Measurements from ENCODE around the gene HS2ST1. TPM values are rescaled to one million over a fixed set of nuclear protein-coding genes. Genes with fewer than 3 reads are reported as not detected.
A peak's percentile ranks its signal among the peaks of the same experiment; 100 is the strongest.

The HS2ST1 gene
- total RNA-seq, 1 donor from 2014 or later: 11.8 TPM

DNA sequence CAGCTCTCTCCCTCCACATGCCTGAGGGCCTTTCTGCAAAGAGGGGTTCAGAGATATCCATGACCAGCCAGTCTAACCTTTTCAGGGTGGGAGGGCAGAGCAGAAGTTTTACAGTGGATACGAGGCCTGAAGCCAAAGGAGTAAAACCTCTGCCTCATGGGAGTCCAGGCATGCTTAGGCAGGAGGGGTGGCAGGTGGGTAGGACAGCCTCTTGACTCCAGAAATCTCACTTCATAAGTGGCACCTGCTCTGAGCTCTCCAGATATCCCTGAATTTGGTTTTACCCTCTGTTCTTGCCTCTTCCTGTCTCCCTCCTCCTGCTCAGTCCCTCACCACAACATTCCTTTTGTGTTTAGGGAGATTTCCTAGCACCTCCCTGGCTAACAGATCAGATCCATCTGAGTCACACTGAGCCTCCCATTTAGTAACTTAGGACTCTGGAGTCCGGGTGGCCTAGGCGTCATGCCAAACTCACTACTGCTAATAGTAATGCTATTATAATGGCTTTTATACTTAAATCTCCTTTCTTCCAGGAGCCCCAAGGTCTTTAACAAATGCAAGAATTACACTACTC, 201.0 kb downstream of the HS2ST1 start:
- ATAC-seq: no peak

DNA sequence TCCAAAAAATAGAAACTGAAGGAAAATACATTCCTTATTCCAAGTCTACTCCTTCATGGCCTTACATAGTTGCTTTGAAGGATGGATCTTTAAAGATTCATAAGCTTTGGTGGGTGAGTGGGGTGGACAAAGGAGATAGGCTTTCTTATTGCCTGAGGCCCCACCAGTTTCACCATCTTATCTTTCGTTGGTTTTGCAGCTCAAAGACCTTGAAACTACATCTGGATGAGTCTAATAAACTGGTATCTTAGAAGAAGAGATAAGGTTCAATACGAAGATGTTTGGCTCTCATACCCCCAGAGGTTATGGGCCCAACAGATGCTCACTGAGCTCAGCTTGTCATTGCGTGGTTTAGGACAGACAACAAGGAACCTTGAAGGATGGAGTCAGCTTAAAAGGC, 201.5 kb downstream of the HS2ST1 start:
- ATAC-seq: no peak

DNA sequence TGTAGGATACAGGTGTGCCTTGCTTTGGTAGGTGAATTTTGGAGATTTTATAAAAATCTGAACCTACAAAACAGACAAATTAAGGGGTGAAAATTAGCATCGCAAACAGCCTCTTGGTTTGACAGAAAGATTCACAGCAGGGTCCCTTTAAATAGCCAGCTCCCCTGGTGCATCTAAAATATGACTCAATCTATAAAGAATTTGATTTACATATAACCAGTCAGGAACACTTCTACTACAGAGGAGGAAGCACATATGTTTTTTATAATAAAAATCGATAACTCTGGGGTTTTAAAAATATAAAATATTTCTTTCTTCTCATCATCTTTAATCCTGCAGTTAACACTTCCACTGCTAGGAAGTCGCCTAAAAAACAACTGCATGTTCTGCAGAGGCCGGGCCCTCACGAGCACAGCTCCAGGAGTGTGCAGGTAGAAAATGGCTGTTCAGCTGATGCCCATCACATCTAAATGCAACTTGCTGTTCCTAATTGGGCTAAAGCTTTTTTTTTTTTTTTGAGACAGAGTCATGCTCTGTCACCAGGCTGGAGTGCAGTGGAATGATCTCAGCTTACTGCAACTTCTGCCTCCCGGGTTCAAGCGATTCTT, 203.4 kb downstream of the HS2ST1 start:
- no peak for ATAC-seq

DNA sequence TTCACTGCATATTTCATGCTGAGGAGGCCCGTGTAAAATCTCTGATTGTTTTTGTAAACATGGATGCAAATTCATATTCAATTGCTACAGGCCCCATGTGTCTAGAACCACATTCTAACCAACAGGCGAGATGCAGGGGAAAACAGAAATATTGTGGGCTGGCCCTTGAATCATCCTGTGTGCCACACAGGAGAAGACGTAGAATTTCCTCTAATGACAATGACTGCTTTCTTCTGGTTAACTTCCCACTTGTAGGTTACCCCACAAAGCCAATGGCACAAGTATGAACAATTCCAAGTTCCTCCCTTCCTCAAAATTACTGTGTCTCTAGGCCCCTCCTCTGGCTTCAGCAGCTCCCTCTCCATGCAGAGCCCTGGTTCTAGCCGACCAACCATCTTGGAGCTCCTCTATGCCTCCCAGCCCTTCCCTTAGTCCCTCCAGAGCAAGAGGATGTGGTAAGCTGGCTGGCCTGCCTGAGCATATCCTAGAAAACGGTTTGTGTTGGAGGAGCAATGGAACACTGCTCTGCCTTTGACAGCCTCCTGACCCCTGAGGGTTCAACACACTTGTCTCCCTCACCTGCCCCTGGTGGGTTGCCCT, 205.2 kb downstream of the HS2ST1 start:
- ATAC-seq: no peak

DNA sequence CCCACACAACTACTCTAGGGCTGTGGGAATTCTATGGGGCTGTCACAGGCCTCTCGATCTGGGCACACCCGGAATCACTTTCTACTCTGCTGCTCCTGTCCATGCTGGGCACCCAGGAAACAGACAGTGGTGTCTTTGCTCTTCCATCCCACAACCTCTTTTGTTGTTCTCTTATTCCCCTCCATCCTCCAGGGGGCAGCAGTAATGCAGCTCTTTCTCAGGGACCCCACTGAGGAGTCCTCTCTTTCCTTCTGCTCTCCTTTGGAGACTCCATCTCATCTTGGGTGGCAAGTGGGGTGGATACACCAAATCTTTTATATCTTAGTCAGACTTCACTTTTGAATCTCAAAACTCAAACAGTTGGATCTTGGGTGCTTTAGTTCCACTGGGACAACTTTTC, 206.3 kb downstream of the HS2ST1 start:
- ATAC-seq: no peak

DNA sequence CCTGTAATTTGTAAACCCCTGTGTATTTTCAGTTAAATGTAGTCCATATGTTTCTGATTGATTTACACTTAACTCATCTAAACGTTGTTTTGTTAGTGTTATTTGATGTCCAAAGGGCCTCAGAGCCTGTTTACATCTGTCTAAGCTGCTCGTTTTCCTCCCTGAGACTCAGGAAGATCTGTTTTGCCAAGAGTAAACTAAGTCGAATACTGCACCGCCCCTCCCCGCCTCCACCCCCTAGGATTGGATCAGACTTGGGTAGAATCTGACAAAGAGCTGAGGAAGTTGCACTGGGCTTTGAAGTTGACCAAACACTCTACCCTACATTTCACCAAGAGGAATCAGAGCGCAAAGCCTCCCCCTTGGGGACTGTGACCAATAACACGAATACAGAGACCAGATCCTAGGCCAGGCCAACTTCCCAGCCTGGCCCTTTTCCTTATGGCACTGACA, 207.3 kb downstream of the HS2ST1 start:
- no peak for ATAC-seq

DNA sequence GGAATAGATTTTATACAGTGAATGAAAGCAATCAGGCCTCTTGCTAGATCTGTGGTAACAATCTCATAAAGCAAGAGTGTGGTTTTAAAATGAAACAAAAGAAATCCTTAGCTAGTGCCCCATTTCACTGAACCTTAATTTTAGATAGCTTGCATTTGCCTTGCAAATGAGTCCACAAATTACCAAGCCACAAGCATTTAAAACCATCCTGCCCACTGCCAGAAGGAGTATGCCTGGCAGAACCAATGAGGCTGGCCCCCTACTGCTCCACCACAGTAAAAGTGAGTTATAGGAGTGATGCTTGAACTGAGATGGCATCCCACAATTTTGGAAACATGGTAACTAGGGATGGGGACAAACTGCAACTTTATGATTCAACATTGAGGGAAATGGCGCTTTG, 207.8 kb downstream of the HS2ST1 start:
- ATAC-seq: no peak

DNA sequence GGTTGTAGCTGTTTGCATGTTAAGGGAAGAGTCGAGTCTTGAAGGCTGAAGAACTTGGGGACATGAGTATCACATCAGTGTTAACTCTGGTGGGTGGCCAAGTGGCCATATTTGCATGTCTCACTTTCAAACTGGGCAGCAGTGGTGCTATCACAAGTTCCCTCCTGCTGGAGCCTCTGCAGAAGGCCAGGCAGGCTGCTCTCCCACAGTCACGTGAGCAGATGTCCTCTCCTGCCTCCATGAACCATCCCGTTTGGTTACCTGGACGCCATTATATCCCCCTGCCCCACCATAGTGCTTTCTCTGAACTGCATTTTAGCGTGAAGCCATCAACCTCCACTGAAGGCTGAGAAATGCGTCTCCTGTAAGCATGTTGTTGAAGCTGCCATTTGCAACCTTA, 209.2 kb downstream of the HS2ST1 start:
- ATAC-seq: no peak

DNA sequence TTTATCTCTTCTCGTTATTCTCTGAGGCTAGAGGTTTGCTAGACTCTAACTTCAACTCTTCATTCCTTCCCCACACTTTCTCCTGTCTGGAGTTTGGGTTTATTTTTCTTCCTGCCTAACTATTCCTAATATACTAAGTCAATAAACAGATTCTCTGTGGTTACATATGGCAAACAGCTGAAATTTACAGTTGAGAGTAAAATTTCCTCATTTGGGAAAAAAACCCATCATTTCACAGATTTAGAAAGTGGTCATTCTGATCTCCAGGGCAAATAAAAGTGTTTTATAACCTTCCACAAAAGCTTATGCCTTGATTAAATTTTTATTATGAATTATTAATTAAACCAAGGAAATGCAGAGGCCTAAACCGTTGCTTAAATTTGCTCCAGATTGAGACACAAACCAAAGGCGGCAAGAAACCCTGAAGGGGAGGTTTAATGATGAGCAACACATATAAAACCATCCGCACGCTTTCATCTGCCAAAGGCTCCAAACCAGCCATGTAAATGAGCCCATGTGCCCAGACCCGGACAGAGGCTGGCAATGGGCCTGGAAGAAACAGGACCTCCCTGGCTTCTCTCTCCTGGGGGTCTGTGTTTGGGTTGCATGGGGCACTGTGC, 212.6 kb downstream of the HS2ST1 start:
- ATAC-seq: no peak

DNA sequence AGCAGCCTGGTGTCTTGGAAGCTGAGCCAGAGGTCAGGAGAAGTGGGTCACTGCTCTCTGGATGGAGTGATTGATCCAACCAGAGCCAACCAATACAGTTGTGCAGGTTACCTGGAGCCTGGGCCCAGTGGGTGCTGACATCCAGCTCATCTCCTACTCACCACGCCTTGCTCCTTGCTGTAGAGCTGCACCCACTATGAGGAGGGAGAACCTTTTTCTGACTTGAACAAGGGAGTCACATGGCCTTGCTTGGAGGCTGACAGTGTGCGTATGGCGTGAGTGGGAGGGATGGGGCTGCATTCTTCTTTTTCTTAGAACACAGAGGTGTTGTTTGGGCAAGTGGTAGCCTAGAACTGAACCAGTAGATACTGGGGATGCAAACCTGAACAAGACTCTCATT, 213.1 kb downstream of the HS2ST1 start:
- no peak for ATAC-seq

DNA sequence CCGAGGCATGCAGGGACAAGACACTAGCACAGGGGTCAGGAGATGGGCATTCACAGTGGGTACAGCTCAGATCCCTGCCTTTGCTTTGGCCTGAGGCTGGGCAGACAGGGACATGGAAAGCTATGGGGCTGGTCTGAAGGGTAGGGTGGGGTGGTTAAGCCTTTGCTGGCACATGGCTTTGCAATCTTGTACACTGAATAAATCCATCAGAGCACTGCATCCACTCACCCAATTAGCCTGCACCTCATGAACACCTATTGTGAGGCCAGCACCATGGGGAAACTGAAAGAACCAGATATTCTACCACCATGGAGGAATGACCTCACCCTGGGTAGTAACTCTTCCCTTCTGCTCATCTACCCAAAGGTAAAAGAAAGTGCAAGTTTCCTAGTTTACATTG, 214.6 kb downstream of the HS2ST1 start:
- peak; percentile 85 for ATAC-seq

DNA sequence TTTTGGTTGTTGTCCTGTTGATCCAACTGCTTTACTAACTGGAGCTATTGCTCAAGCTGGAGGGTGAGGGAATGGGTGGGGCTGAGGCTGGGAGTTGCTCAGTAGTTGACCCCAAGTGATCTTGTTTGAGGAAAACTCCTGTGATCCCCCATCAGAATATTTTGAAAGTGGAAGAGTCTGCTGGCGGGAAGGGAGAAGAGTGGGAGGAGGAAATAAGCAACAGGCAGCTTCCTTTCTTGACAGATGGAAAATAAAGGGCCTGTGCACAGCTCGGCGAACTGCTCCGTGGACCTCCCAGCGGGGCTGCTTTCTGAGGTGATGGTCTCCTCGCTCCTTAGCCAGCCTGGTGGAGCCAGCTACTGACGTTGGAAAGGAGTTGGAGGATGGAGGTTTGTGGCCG, 215.2 kb downstream of the HS2ST1 start:
- ATAC-seq: no peak

DNA sequence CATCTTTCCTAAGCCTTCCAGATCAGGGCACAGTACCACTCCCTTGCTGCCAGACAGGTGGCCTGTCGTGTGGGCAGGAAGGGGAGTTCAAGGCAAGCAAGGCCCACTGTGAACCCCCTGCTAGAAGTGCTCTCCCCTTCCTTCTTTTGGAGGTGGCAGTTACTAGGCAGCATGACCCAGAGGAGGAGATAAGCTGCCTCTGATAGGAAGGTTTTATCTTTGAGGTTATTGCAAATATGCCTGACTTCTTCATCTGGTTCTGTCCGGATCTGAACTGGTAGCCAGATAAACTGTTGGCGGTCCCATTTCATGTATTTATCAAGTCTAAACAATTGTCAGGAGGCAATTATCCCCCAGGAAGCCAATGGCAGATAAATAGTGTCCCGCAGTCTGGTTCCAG, 216.0 kb downstream of the HS2ST1 start:
- no peak for ATAC-seq

DNA sequence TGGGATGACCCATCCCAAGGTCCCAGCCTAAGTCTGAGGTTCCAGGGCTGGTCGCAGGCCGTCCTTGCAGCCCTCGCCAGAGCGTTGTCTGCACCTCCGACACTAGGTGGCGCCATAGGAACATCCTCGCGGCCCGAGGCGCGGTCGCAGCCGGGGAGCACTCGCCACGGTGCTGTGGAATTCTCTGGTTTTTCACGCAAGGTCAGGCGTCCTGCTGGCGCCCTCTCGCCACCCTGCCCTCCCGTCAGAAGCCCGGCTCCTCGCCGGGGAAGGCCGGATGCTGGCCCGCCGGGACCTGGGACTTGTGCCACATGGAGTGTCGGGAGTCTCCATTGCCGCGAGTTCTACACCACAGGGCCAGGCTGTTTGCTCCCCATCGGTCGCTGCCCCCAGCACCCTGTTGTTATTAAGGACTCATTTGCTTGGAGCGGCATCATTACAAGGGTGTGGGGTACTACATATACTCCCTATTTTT, 217.4 kb downstream of the HS2ST1 start:
- peak; percentile 89 for ATAC-seq

DNA sequence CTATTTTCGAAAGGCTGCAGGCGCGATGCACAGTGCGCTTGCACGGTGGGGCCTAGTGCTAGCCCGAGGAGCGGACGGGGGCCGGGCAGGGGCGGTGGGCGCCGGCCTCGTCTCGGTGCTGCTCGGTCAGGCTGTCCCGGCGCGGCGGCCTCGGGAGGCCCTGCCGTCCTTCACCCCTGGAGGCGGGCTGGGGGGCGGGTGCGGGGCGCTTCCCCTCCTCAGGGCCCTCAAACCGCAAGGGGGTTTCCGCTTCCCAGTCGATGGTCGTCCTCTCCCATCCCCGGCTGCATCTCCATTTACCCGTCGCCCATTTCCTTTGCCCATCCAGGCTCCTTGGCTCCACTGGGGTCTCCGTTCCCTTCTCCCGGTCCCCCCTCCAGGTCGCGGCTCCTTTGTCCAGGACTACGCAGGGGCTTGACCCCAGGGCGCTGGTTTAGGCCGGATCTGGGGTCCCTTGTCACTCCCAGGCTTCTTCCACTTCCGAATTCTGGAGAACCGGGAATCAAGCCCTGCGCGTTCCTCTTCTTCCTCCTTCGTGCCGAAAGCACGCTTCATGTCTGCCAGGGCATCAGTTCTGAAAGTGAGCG, 217.9 kb downstream of the HS2ST1 start:
- ATAC-seq: no peak

DNA sequence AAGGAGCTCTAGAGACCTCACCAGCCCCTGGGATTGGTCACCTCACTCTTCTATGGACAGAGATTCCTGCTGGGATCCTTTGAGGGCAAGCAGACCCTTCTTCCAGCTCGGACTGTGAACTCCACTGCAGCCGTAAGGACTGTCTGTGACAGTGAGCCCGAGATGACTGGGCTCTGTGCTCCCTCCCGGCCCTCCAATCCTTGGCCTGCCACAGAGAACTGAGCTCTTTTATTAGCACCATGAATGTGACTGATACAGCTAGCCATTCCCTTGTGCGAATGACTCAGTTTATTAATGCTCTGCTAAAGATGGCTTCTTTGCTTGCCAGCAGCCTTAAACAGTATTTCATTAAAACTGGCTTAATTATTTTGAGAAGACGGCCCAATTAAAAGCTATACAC, 219.6 kb downstream of the HS2ST1 start:
- ATAC-seq: no peak

DNA sequence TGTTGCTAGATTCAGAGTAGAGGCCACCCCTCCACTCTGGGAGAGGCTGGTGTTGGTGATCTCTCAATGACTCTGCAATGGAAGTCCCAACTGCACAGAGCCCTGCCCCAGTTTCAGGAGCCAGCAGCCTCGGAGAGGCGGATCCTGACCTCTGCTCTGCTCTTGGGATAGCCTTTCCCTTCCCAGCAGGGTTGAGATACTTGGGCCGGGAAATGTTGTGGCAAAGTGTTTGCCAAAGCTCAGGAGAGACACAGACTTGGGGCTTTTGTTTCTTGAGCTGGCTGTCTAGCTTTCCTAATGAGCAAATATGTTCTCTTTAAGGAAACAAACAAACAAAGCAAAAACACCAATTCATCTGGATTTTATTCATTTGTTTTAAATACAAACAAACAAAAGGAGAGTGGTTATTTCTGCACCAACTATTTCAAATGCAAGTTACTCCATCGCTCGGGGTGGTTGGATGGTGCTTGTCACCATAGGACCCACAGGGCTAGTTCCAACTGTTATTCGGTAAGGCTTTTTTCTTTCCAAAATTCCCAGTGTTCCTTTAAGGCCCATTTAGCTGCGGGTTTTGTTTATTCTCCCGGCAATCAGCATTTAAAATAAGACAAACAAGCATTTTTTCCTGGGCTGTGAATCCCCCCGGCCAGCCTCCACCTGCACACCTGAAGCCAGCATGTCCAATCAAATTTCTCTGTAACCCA, 220.3 kb downstream of the HS2ST1 start:
- no peak for ATAC-seq

DNA sequence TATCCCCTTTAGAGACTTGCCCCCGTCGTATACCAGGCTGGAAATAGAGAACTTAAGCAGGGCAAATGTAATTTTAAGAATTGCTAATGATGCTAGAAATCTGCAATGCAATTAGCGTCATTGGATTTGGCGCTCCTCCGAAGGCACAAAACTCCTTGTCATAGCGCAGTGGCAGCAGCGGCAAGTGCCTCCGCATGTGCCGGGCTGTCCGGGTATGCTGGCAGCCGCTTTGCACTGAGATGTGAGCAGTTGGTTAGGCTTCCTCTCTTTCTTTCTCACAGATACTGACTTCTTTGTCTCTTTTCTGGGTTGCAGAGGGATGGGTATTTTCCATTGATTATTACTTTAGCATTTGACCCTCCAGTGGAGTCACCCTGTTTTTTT, 220.9 kb downstream of the HS2ST1 start:
- ATAC-seq: no peak

DNA sequence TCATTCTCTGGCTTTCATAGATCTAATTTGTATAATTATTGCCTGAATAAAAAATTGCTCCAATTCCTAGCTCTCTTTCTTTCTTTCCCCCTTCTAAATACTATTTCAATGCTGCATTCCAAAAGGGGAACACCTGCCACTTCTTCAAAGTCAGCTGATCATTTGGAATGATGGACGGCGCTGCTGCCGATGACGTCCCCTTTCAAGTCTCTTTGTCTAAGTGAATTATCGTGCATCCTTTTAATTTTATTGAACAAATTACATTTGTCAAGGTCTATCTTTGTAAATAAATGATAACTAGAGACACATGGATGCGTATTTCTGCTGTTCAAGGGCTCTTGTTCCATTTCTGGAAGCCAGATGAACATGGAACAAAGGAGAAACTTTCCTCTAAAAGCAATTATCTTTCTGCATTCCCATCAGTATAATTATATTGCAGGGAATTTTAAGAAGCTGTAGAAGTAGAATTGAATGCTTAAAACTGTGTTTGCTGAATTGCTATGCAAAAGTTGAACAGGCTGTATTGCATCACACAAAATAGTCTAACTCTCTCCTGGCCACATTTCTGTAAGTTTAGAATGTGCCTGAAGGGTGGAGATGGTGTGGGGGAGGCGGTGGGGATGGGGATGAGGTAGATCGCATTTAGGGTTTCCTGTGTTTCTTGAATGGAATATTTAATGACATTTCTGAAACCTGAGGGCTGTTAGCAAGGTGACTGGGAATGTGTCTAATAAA, 222.3 kb downstream of the HS2ST1 start:
- ATAC-seq: no peak

DNA sequence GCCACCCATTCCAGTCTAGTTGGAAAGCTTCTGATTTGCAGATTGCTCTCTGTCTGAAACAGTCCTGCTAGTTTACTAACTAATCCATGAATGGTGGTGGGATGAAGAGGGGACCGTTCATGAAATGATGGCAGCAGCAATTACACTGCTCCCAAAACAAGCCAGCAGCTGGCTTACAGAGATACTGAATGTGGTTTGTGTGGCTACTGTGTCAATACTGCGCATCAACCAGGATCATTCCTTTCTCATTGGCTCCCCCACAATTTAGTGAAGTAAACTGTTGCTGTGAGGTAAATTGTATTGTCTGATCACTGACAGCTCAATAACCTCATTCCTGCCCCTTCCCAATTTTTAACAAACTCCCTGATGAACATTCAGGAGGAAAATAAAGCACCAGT, 222.9 kb downstream of the HS2ST1 start:
- no peak for ATAC-seq

DNA sequence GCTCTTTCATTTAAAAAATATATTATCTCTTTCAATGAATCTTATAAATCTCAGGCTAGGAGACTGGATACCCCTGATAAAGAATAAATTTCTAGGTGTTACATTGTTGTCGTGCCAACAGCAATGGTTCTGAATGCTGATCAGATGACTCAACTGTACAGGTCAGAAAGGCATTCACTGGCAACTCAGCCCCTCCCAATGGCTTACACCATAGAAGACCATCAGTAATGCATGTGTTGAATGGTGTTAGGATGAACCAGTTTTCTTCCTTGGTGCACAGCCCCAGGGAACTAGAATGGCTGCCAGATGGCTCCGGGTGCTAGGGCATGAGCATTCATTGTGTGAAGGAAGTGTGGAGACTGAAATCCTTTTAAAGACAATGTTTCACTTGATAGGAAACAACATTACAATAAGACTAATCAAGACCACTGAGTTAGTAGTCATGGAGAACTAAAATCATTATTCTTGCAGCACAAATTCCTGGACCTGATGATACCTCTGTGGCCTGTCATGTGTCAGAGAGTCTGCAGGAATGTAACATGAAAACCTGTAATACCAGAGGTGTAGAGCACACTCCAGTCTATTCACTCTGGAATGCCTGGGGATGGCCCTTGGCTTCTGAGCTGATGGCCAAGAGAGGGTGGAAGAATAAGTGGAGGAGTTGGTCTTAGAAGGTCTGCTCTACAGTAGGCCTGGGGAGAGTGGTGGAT, 226.6 kb downstream of the HS2ST1 start:
- peak; percentile 90 for ATAC-seq

DNA sequence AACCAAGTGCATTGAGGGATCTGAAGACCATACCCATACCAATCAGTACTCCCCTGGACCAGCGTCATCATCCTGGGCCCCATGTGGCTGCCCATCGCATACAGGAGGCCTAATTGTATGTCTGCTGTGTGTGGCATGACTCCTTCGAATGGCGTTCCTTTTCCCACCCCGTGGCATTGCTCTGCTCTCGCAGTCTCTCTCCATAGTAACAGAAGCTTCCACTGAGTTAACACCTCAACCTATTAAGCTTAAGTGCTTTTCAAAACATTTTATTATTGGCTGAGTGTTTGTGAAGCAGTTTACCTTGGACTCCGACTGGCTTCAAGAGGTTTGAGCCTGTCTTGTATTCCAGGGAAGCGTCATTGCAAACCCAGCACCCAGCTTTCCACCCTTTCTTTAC, 227.1 kb downstream of the HS2ST1 start:
- no peak for ATAC-seq

Measured in esophagus mucosa (tissue), 1 donor.